ENCODE measurements around the gene OOSP3.

GRCh38 chr11:59938718-59939117 lies 60.1 kb downstream of the OOSP3 start:
- TF ChIP-seq, protein P1, sequence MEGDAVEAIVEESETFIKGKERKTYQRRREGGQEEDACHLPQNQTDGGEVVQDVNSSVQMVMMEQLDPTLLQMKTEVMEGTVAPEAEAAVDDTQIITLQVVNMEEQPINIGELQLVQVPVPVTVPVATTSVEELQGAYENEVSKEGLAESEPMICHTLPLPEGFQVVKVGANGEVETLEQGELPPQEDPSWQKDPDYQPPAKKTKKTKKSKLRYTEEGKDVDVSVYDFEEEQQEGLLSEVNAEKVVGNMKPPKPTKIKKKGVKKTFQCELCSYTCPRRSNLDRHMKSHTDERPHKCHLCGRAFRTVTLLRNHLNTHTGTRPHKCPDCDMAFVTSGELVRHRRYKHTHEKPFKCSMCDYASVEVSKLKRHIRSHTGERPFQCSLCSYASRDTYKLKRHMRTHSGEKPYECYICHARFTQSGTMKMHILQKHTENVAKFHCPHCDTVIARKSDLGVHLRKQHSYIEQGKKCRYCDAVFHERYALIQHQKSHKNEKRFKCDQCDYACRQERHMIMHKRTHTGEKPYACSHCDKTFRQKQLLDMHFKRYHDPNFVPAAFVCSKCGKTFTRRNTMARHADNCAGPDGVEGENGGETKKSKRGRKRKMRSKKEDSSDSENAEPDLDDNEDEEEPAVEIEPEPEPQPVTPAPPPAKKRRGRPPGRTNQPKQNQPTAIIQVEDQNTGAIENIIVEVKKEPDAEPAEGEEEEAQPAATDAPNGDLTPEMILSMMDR (IDR thresholded peaks at IDR 0.05): no peak
- TF ChIP-seq POLR2A (IDR thresholded peaks at IDR 0.05): no peak
